CD4-positive, alpha-beta memory T cell (primary cell): ENCODE results near the gene SLC7A4. TPM values are rescaled to one million over a fixed set of nuclear protein-coding genes. Genes with fewer than 3 reads are reported as not detected.
"Not testable (repeated sequence)": the region's sequence is repeated elsewhere in the genome, so short reads cannot be mapped to it uniquely, and the experiment has no call there.

Experiments used
- CTCF ChIA-PET: fragments of 350-600 bp; sonication (Branson Sonifier 250); formaldehyde crosslinking; loops from one replicate; lab custom pipeline; 2021; ENCODE audit warnings: inconsistent platforms; ENCODE audit not compliant: partially characterized antibody; lab: Charles Lee
- POLR2A ChIA-PET: fragments of 350-600 bp; sonication (Branson Sonifier 250); formaldehyde crosslinking; loops from one replicate; lab custom pipeline; 2021; ENCODE audit not compliant: partially characterized antibody; lab: Charles Lee
- DNase-seq, 5 donors: peaks; one replicate each; pipeline versions ENCODE4 v3.0.0 to v3.0.0-alpha.2; 2020 to 2022; ENCODE audit warnings: mixed read lengths in 1 of 5
- H3K27ac ChIP-seq: one replicate; pipeline ENCODE4 v1.7.0; 2013; ENCODE audit warnings: low read depth, low read length
- H3K27me3 ChIP-seq: 2 replicates; pipeline ENCODE4 v1.7.0; 2013; ENCODE audit warnings: mild to moderate bottlenecking, low read length, moderate library complexity; ENCODE audit not compliant: insufficient read depth
- H3K36me3 ChIP-seq: 2 replicates; pipeline ENCODE4 v1.7.0; 2013; ENCODE audit warnings: mild to moderate bottlenecking, low read length, moderate library complexity; ENCODE audit not compliant: insufficient read depth
- H3K4me1 ChIP-seq: 2 replicates; pipeline ENCODE4 v1.7.0; 2013; ENCODE audit warnings: mild to moderate bottlenecking, low read length, moderate library complexity; ENCODE audit not compliant: insufficient read depth
- H3K4me3 ChIP-seq, 2 donors: one replicate each; pipeline ENCODE4 v1.7.0; 2013; ENCODE audit warnings: low read length in 2 of 2, mild to moderate bottlenecking in 1 of 2
- H3K9me3 ChIP-seq, 2 donors: one replicate each; pipeline ENCODE4 v1.7.0; 2013; ENCODE audit warnings: low read length in 2 of 2, control low read depth in 1 of 2; ENCODE audit not compliant: control insufficient read depth in 1 of 2
- H3K27ac Mint-ChIP-seq, 7 donors: one replicate each; pipeline ENCODE4 v1.8.0; 2020 to 2021; ENCODE audit warnings: mixed read lengths in 7 of 7, mild to moderate bottlenecking in 6 of 7, inconsistent platforms in 3 of 7, moderate library complexity in 3 of 7
- H3K27me3 Mint-ChIP-seq, 2 donors: one replicate each; pipeline ENCODE4 v1.8.0; 2020 to 2021; ENCODE audit warnings: mixed read lengths in 2 of 2
- H3K36me3 Mint-ChIP-seq, 2 donors: one replicate each; pipeline ENCODE4 v1.8.0; 2020 to 2021; ENCODE audit warnings: mixed read lengths in 2 of 2, inconsistent platforms in 1 of 2, mild to moderate bottlenecking in 1 of 2
- H3K4me1 Mint-ChIP-seq, 4 donors: one replicate each; pipeline ENCODE4 v1.8.0; 2020 to 2021; ENCODE audit warnings: mixed read lengths in 4 of 4, mild to moderate bottlenecking in 1 of 4
- H3K4me3 Mint-ChIP-seq, 8 donors: one replicate each; pipeline ENCODE4 v1.8.0; 2020 to 2021; ENCODE audit warnings: mixed read lengths in 8 of 8, mild to moderate bottlenecking in 7 of 8, moderate library complexity in 6 of 8, inconsistent platforms in 3 of 8
- H3K9me3 Mint-ChIP-seq, 8 donors: one replicate each; pipeline ENCODE4 v1.8.0; 2020 to 2021; ENCODE audit warnings: mixed read lengths in 8 of 8, mild to moderate bottlenecking in 5 of 8, inconsistent platforms in 3 of 8, moderate library complexity in 1 of 8
- intact Hi-C: fragments of 100-400 bp; cut with micrococcal nuclease; formaldehyde crosslinking; loops from one replicate; pipeline ENCODE4 v1.15.1; 2023
- polyA plus RNA-seq, 2 donors: library from polyadenylated mRNA; unstranded; fragments of 300-500 nt; fragmentation: Illumina TruSeq; gene quantifications; one replicate each; pipeline ENCODE4 v1.2.3, GENCODE V29; 2021
- total RNA-seq, 2 experiments: library from RNA; stranded (reverse); gene quantifications; one replicate each; pipeline ENCODE4 v1.2.3, GENCODE V29; 2021

The SLC7A4 gene
- total and polyA plus RNA-seq, 4 experiments from 2014 or later = 0.07 to 0.15 TPM; not detected in 2

- H3K36me3 ChIP-seq, H3K27me3 ChIP-seq, H3K4me3 Mint-ChIP-seq, H3K27ac ChIP-seq, H3K4me3 ChIP-seq, POLR2A ChIA-PET, CTCF ChIA-PET, intact Hi-C loops, H3K36me3 Mint-ChIP-seq, DNase-seq, H3K27ac Mint-ChIP-seq, H3K27me3 Mint-ChIP-seq, H3K9me3 Mint-ChIP-seq, H3K9me3 ChIP-seq: not testable (repeated sequence)
- H3K4me1 ChIP-seq = peaks cover 17% of the 10 kb centered on the region
- peaks cover 10 to 15% (median 14%) of the 10 kb centered on the region in 4 donors for H3K4me1 Mint-ChIP-seq
Observed at GRCh38 chr22:21060363-21060762, 28.0 kb upstream of the SLC7A4 start.

GRCh38 chr22:21055880-21056319 is 23.5 kb upstream of the SLC7A4 start:
- Mint-ChIP-seq H3K4me3 (peak overlapping the region in 6 of 8 donors; percentile 36 to 73 (median 56)), H3K4me1 (peaks cover 11 to 17% (median 14%) of the 10 kb centered on the region in 4 donors), H3K27me3 (peaks cover 0 to 3% of the 10 kb centered on the region in 2 donors), H3K36me3 (no peaks in the 10 kb centered on the region), H3K9me3 (no peaks in the 10 kb centered on the region), H3K27ac (peak overlapping the region in 4 of 7 donors; percentile 50 to 80 (median 63))
- Histone ChIP-seq H3K9me3 (no peaks in the 10 kb centered on the region), H3K4me3 (no peak overlapping the region), H3K27me3 (no peaks in the 10 kb centered on the region), H3K36me3 (no peaks in the 10 kb centered on the region), H3K27ac (no peak overlapping the region), H3K4me1 (peaks cover 18% of the 10 kb centered on the region)
- POLR2A ChIA-PET = no interaction called here
- intact Hi-C loops = no loop called here
- CTCF ChIA-PET = no interaction called here
- no peak for DNase-seq

GRCh38 chr22:21055564-21055834 is 23.1 kb upstream of the SLC7A4 start:
- Histone ChIP-seq H3K27me3 (no peaks in the 10 kb centered on the region), H3K27ac (no peak overlapping the region), H3K9me3 (no peaks in the 10 kb centered on the region), H3K4me1 (peaks cover 18% of the 10 kb centered on the region), H3K36me3 (no peaks in the 10 kb centered on the region), H3K4me3 (no peak overlapping the region)
- Mint-ChIP-seq H3K27me3 (peaks cover 0 to 3% of the 10 kb centered on the region in 2 donors), H3K4me3 (peak overlapping the region in 4 of 8 donors; percentile 39 to 73 (median 65)), H3K9me3 (no peaks in the 10 kb centered on the region), H3K4me1 (peaks cover 11 to 17% (median 14%) of the 10 kb centered on the region in 4 donors), H3K36me3 (no peaks in the 10 kb centered on the region), H3K27ac (peak overlapping the region in 4 of 7 donors; percentile 10 to 80 (median 52))
- intact Hi-C loops = no loop called here
- ChIA-PET CTCF (no interaction called here), POLR2A (no interaction called here)
- no peak for DNase-seq

- CTCF ChIA-PET = interaction anchor here (0.6 kb wide), 1 partner anchor 179 kb away, joined by 3 read pairs; no protein-coding TSS in a partner anchor
- Mint-ChIP-seq H3K27me3 (peaks cover 0 to 3% of the 10 kb centered on the region in 2 donors), H3K9me3 (no peaks in the 10 kb centered on the region), H3K36me3 (no peaks in the 10 kb centered on the region), H3K4me1 (peaks cover 11 to 17% (median 14%) of the 10 kb centered on the region in 4 donors), H3K27ac (peak overlapping the region in 2 of 7 donors; percentile 48 to 63), H3K4me3 (peak overlapping the region in 3 of 8 donors; percentile 46 to 55 (median 50))
- H3K36me3 ChIP-seq = no peaks in the 10 kb centered on the region
- no peak overlapping the region for H3K4me3 ChIP-seq
- DNase-seq = no peak
- no peaks in the 10 kb centered on the region for H3K9me3 ChIP-seq
- H3K4me1 ChIP-seq = peaks cover 18% of the 10 kb centered on the region
- H3K27ac ChIP-seq = no peak overlapping the region
- H3K27me3 ChIP-seq = no peaks in the 10 kb centered on the region
- intact Hi-C loops = no loop called here
- POLR2A ChIA-PET = no interaction called here
Observed at GRCh38 chr22:21054714-21055563, 22.6 kb upstream of the SLC7A4 start.

GRCh38 chr22:21054046-21054713 is 21.8 kb upstream of the SLC7A4 start:
- CTCF ChIA-PET = interaction anchor here (0.6 to 0.7 kb wide), 2 partner anchors 47 to 178 kb away, joined by 3 read pairs; no protein-coding TSS in a partner anchor
- Mint-ChIP-seq H3K27ac (peak overlapping the region in 1 of 7 donors; percentile 63), H3K27me3 (peaks cover 0 to 3% of the 10 kb centered on the region in 2 donors), H3K4me1 (peaks cover 11 to 17% (median 14%) of the 10 kb centered on the region in 4 donors), H3K9me3 (no peaks in the 10 kb centered on the region), H3K36me3 (no peaks in the 10 kb centered on the region), H3K4me3 (peak overlapping the region in 2 of 8 donors; percentile 50 to 55)
- peaks cover 18% of the 10 kb centered on the region for H3K4me1 ChIP-seq
- POLR2A ChIA-PET = no interaction called here
- intact Hi-C loops = no loop called here
- no peak overlapping the region for H3K4me3 ChIP-seq
- no peak overlapping the region for H3K27ac ChIP-seq
- no peaks in the 10 kb centered on the region for H3K36me3 ChIP-seq
- no peaks in the 10 kb centered on the region for H3K27me3 ChIP-seq
- H3K9me3 ChIP-seq = no peaks in the 10 kb centered on the region
- DNase-seq = no peak

GRCh38 chr22:21052715-21053459 is 20.5 kb upstream of the SLC7A4 start:
- ChIA-PET POLR2A (no interaction called here), CTCF (no interaction called here)
- peaks cover 0 to 3% of the 10 kb centered on the region in 2 donors for H3K27me3 Mint-ChIP-seq
- Histone ChIP-seq H3K27me3 (no peaks in the 10 kb centered on the region), H3K4me1 (peaks cover 18% of the 10 kb centered on the region), H3K9me3 (no peaks in the 10 kb centered on the region), H3K36me3 (no peaks in the 10 kb centered on the region), H3K27ac (no peak overlapping the region), H3K4me3 (no peak overlapping the region)
- no peaks in the 10 kb centered on the region for H3K36me3 Mint-ChIP-seq
- DNase-seq = no peak
- H3K4me3 Mint-ChIP-seq = no peak overlapping the region
- H3K9me3 Mint-ChIP-seq = no peaks in the 10 kb centered on the region
- intact Hi-C loops = no loop called here
- peak overlapping the region in 1 of 7 donors; percentile 2 for H3K27ac Mint-ChIP-seq
- H3K4me1 Mint-ChIP-seq = peaks cover 11 to 17% (median 14%) of the 10 kb centered on the region in 4 donors
